Nephron (organoid): ENCODE measurements around the gene P2RY6.

Experiments
- H3K27ac Mint-ChIP-seq, 3 experiments: 2 replicates each; pipeline ENCODE4 v1.8.0; 2020; ENCODE audit warnings: mixed read lengths in 3 of 3, mild to moderate bottlenecking in 2 of 3, moderate library complexity in 1 of 3
- H3K27me3 Mint-ChIP-seq: 2 replicates; pipeline ENCODE4 v1.8.0; 2021; ENCODE audit warnings: low read depth, mild to moderate bottlenecking, moderate library complexity, mixed read lengths
- H3K36me3 Mint-ChIP-seq: 2 replicates; pipeline ENCODE4 v1.8.0; 2020; ENCODE audit warnings: low read depth, mixed read lengths
- H3K4me1 Mint-ChIP-seq: 2 replicates; pipeline ENCODE4 v1.8.0; 2020; ENCODE audit warnings: mixed read lengths
- H3K4me3 Mint-ChIP-seq, 3 experiments: 2 replicates each; pipeline ENCODE4 v1.8.0; 2020; ENCODE audit warnings: mild to moderate bottlenecking in 3 of 3, mixed read lengths in 3 of 3, moderate library complexity in 2 of 3
- H3K9me3 Mint-ChIP-seq: 2 replicates; pipeline ENCODE4 v1.8.0; 2020; ENCODE audit warnings: mixed read lengths
- TF ChIP-seq, protein P1 (sequence below), 3 experiments: fragments of 200-600 bp; sonication (generic); IDR thresholded peaks; one replicate each; pipeline ENCODE4 v1.5.0; 2021; ENCODE audit warnings: antibody characterized with exemption in 3 of 3; ENCODE audit not compliant: unreplicated experiment in 3 of 3

The P2RY6 gene

DNA sequence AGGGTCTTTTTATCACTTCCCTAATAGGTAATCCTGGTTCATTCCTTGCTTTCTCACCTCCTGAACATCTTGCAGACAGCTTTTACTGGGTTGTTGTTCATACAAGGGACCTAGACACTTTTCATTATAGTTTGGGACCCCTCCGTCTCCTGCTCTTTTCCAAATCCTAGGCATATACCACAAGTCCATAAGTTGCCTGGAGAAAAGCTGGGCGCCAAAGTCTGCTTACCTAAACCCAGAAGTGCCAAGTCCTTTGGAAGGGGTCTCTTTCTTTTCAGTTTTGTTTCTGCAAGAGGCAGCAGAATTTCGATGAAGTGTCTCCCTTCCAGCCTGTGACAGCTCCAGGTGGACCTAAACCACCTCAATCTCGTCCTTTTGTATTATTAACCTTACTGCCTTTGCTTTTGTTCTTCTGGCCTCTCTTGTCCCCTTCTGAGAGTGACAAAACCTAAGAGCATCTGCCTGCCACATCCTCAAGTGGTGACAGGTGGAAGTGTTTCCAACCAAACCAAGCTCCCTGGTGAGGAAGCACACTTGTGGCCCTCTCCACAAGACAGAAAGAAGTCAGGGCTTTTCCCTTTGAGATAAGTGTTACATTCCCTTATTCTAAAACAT, 19.5 kb upstream of the P2RY6 start:
- Mint-ChIP-seq H3K27me3 (no peaks in the 10 kb centered on the region), H3K36me3 (no peaks in the 10 kb centered on the region), H3K4me3 (no peak overlapping the region), H3K27ac (no peak overlapping the region), H3K4me1 (peaks cover 7% of the 10 kb centered on the region), H3K9me3 (no peaks in the 10 kb centered on the region)
- TF ChIP-seq, protein P1, sequence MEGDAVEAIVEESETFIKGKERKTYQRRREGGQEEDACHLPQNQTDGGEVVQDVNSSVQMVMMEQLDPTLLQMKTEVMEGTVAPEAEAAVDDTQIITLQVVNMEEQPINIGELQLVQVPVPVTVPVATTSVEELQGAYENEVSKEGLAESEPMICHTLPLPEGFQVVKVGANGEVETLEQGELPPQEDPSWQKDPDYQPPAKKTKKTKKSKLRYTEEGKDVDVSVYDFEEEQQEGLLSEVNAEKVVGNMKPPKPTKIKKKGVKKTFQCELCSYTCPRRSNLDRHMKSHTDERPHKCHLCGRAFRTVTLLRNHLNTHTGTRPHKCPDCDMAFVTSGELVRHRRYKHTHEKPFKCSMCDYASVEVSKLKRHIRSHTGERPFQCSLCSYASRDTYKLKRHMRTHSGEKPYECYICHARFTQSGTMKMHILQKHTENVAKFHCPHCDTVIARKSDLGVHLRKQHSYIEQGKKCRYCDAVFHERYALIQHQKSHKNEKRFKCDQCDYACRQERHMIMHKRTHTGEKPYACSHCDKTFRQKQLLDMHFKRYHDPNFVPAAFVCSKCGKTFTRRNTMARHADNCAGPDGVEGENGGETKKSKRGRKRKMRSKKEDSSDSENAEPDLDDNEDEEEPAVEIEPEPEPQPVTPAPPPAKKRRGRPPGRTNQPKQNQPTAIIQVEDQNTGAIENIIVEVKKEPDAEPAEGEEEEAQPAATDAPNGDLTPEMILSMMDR (IDR thresholded peaks at IDR 0.05; ENCODE audit: unreplicated experiment in 3 of 3) = no peak

DNA sequence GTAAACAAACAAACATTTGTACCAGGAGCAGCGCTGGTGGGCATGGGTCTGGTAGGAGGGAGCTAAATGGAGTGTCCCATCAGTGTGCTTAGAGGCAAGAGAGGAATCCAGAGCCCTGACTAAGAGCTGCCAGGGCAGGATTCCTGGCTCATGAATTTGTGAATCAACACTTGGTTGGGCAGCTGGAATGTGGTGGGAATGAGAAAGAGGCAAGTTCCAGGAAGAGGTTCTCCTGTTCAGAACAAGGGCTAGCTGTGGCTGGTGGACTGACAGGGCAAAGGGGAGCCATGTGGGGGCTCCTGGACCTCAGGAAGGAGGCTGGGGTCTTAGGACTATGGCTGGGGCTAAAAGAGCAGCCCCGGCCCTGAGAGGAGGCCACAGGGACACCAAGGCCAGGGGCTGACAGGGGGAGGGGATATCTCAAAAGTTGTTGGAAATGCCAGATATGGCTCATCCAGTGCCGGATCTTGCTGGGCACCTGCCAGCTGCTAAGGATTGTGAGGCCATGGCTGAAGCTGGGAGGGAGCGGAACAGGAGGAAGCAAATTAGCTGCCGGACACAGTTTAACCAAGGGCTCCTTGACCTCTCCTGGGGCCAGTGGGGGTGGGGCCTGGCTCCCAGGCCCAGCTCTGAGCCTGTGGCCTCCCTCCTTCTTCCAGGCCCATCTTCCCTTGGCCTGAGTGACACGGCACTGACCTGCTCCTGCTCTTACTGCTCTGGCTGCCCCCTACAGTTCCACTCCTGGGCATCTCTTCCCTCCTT, 14.6 kb upstream of the P2RY6 start:
- Mint-ChIP-seq H3K36me3 (no peaks in the 10 kb centered on the region), H3K27ac (peak overlapping the region; percentile 94 to 98 (median 97)), H3K4me1 (peaks cover 16% of the 10 kb centered on the region), H3K9me3 (peaks cover 3% of the 10 kb centered on the region), H3K4me3 (no peak overlapping the region), H3K27me3 (no peaks in the 10 kb centered on the region)
- TF ChIP-seq, protein P1 (IDR thresholded peaks at IDR 0.05; ENCODE audit: unreplicated experiment in 3 of 3) = no peak

DNA sequence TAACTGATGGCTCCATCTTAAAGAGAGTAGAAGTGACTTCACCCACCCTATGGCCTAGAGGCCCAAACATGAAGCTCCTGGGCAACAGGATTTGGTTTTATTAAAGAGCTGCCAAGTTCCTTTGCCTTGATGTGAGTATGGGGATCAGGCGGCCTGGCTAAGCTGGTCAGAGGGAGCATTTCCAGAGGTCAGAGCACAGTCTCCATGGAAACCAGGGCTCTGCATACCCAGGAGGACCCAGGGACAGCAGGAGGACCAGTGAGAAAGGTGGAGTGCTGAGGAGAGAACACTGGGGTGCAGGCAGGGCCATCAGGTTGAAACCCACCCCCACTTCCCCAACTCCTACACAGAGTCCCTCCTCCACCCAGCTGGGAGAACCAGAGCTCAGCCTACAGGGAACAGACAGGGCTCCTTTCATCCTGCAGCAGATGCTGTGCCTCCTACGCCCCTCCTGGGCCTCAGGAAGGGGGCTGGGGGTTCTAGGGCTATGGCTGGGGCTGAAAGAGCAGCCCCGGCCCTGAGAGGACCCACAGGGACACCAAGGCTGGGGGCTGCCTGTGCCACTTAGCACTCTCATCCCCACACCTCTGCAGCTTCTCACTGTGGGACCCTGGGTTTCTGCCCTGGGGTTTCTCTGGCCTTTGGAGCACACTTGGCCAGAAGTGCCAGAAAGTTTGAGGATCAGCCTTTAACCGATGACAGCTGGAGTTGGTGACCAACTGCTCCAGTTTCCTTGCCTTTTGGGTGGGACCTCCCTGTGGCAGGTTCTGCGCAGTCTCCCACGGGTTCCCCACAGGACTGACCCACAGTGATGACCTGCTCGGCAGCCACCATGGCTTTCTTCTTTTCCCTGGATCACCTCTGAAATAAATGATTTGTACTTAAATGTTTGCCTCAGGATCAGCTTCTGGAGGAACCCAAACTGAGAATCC, 13.8 kb upstream of the P2RY6 start:
- Mint-ChIP-seq H3K9me3 (peaks cover 6% of the 10 kb centered on the region), H3K27me3 (no peaks in the 10 kb centered on the region), H3K4me1 (peaks cover 16% of the 10 kb centered on the region), H3K4me3 (no peak overlapping the region), H3K36me3 (no peaks in the 10 kb centered on the region), H3K27ac (peak overlapping the region; percentile 94 to 98 (median 97))
- TF ChIP-seq, protein P1 (IDR thresholded peaks at IDR 0.05; ENCODE audit: unreplicated experiment in 3 of 3) = no peak

DNA sequence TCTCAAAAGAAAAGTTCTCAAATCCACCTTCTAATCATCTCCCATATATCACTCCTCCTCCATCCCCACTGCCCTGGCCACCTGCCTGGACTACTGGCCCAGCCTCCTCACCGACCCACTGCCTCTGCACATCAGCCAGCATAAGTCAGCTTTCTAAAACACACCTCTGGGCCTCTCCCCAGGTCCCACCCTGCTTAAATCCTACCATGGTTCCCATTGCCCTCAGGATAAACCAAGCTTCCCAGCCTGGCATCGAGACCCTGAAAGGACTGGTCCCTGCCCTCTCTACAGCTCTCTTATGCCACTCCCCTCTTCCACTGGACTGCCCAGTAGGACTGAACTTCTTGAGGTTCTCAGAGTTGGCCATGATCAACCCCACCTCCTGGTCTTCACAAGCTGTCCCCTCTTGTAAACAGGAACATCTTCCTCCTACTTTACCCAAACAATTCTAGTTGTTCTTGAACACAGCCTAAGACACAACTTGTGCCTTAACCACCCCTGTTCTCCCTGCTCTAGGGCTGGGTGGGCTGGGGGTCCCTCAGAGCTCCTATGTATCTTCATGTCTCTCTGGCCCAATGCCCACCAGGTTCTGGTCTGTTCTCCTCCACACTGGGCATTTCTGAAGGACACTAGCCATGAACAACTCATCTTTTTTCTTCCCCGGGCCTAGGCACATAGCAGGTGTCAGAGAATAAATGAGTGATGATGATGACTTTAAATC, 12.6 kb upstream of the P2RY6 start:
- H3K9me3 Mint-ChIP-seq = peaks cover 6% of the 10 kb centered on the region
- peaks cover 1% of the 10 kb centered on the region for H3K27me3 Mint-ChIP-seq
- TF ChIP-seq, protein P1 (IDR thresholded peaks at IDR 0.05; ENCODE audit: unreplicated experiment in 3 of 3) = no peak
- H3K27ac Mint-ChIP-seq = peak overlapping the region; percentile 47 to 97 (median 68)
- H3K4me1 Mint-ChIP-seq = peaks cover 16% of the 10 kb centered on the region
- no peak overlapping the region for H3K4me3 Mint-ChIP-seq
- no peaks in the 10 kb centered on the region for H3K36me3 Mint-ChIP-seq

DNA sequence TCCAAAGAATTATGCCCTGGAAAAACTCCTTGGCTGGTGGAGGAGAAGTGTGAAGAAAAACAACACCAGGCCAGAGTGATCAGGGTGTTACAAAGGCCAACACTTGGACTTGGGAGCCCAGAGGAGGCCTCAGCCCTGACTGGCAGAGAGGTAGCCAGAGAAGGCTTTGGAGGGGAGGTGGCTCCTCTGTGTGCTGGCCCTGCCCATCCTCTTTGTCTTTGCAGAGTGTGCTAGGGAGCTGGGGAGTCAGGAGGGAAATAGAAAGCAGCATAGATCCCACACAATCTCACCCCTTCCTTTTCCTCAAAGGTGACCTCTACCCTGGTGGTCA, 12.0 kb upstream of the P2RY6 start:
- H3K4me3 Mint-ChIP-seq = no peak overlapping the region

More for the DNA sequence above, 12.0 kb upstream of the P2RY6 start:
- TF ChIP-seq, protein P1 (IDR thresholded peaks at IDR 0.05; ENCODE audit: unreplicated experiment in 3 of 3) = no peak
- peaks cover 16% of the 10 kb centered on the region for H3K4me1 Mint-ChIP-seq
- H3K27me3 Mint-ChIP-seq = peaks cover 7% of the 10 kb centered on the region
- H3K9me3 Mint-ChIP-seq = peaks cover 6% of the 10 kb centered on the region
- no peaks in the 10 kb centered on the region for H3K36me3 Mint-ChIP-seq
- H3K27ac Mint-ChIP-seq = no peak overlapping the region
